ENCODE data around the gene HOXD1. TPM values are rescaled to one million over a fixed set of nuclear protein-coding genes. Genes with fewer than 3 reads are reported as not detected.
A peak's percentile ranks its signal among the peaks of the same experiment; 100 is the strongest.

Gene HOXD1
- total RNA-seq, 1 donor from 2014 or later, result 9.8 TPM

- TF ChIP-seq, protein P1, sequence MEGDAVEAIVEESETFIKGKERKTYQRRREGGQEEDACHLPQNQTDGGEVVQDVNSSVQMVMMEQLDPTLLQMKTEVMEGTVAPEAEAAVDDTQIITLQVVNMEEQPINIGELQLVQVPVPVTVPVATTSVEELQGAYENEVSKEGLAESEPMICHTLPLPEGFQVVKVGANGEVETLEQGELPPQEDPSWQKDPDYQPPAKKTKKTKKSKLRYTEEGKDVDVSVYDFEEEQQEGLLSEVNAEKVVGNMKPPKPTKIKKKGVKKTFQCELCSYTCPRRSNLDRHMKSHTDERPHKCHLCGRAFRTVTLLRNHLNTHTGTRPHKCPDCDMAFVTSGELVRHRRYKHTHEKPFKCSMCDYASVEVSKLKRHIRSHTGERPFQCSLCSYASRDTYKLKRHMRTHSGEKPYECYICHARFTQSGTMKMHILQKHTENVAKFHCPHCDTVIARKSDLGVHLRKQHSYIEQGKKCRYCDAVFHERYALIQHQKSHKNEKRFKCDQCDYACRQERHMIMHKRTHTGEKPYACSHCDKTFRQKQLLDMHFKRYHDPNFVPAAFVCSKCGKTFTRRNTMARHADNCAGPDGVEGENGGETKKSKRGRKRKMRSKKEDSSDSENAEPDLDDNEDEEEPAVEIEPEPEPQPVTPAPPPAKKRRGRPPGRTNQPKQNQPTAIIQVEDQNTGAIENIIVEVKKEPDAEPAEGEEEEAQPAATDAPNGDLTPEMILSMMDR (IDR thresholded peaks at IDR 0.05), result no peak
- H3K27me3 ChIP-seq, result no peaks in the 10 kb centered on the region
- peaks cover 6 to 18% of the 10 kb centered on the region in 2 donors for H3K36me3 ChIP-seq
- peak in 1 of 2 donors; percentile 45 for DNase-seq (ENCODE audit: low spot score in 2 of 2)
- H3K4me3 ChIP-seq, result peak within 1 kb of the TSS in 1 of 2 donors; percentile 13
- H3K27ac ChIP-seq, result no peak within 1 kb of the TSS
- intact Hi-C loops (cut with DNase I), result no loop called here
- H3K4me1 ChIP-seq, result no peaks in the 10 kb centered on the region
- no peaks in the 10 kb centered on the region for H3K9me3 ChIP-seq
These were observed 36.8 kb upstream of the HOXD1 start, which contains the start of gene HOXD4 for GRCh38 chr2:176151442-176152287. HOXD4 (plus strand) TSS chr2:176151550; CDS start chr2:176151634, 84 bp downstream.

- peaks cover 7% of the 10 kb centered on the region for H3K27me3 ChIP-seq
- no peaks in the 10 kb centered on the region for H3K9me3 ChIP-seq
- TF ChIP-seq, protein P1 (IDR thresholded peaks at IDR 0.05), result no peak
- peak in 1 of 2 donors; percentile 37 for DNase-seq (ENCODE audit: low spot score in 2 of 2)
- H3K4me1 ChIP-seq, result no peaks in the 10 kb centered on the region
- intact Hi-C loops (cut with DNase I), result no loop called here
- peak overlapping the region in 1 of 2 donors; percentile 3 for H3K4me3 ChIP-seq
- peaks cover 6 to 18% of the 10 kb centered on the region in 2 donors for H3K36me3 ChIP-seq
- H3K27ac ChIP-seq, result no peak overlapping the region
These were observed 35.9 kb upstream of the HOXD1 start for GRCh38 chr2:176152350-176153181.

DNA sequence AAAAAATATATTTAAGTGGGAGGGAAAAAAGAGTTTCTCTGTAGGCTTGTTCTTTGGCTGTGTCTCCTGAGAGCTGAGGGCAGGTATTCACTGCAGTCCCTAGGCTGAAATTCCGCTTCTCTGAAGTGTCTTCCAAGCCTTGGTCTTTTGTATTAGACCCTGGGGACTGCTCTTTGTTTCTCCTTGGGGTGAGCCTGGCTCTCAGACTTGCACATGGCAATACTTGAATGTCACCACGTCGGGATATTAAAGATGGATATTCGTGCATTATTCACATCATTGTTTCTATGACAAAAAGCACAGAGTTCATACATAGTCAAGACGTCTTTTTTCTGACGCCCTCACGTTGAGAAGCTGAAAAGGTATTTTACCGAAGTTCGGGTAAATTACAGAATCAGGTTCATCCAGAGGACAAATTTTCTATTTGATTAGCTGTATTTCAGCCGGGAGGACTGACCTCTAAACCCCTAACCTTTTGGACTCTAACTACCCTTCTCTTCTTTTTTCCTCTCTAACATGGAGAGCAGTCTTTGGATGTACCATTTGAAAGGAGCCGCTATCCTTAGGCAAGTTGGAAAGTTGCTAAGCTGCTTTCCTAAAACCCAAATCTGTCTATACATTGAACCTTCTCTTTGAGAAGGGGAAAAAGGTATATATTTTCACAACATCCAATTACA, 33.8 kb upstream of the HOXD1 start:
- Histone ChIP-seq H3K4me1 (peaks cover 0 to 3% of the 10 kb centered on the region in 2 donors), H3K9me3 (no peaks in the 10 kb centered on the region), H3K27me3 (peaks cover 12% of the 10 kb centered on the region), H3K4me3 (no peak overlapping the region), H3K27ac (no peak overlapping the region), H3K36me3 (peaks cover 6 to 18% of the 10 kb centered on the region in 2 donors)
- TF ChIP-seq, protein P1 (IDR thresholded peaks at IDR 0.05), result no peak
- intact Hi-C loops (cut with DNase I), result no loop called here
- DNase-seq (ENCODE audit: low spot score in 2 of 2), result peak in 1 of 2 donors; percentile 15

DNA sequence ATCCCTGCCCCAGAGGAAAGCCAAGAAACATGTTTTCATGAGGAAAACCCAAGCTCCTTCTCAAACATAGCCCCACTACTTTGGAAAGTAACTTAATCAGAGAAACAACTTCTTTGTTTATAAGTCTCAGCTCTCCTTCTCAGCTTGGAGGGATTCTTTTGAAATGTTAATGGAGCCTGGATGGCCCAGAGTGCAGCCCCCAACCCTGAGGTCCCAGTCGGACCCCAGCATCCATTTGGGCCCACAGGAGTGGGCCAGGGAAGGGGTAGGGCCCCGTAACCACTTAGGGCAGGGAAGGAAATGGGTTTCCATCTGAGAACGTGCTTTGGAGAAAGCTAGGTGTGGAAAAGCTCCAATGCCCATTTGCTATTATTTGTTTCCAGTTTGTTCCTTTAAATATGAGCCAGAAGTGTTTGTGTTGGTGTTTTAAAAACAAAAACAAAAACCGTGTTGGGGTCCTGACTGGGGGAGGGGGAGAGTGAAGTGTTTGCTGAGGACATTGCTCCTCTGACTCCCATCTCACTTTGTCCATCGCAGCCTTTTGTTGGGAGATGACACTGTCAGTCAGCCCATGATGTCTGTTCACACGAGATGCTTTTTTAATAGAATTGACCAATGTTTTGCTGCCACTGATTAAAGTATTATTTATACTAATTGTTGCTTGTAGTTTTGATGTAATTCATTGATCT, 33.0 kb upstream of the HOXD1 start:
- Histone ChIP-seq H3K4me1 (peaks cover 0 to 8% of the 10 kb centered on the region in 2 donors), H3K4me3 (no peak overlapping the region), H3K27me3 (peaks cover 19% of the 10 kb centered on the region), H3K27ac (no peak overlapping the region), H3K36me3 (peaks cover 6 to 18% of the 10 kb centered on the region in 2 donors), H3K9me3 (no peaks in the 10 kb centered on the region)
- intact Hi-C loops (cut with DNase I), result no loop called here
- peak in 1 of 2 donors; percentile 25 for DNase-seq (ENCODE audit: low spot score in 2 of 2)
- TF ChIP-seq, protein P1 (IDR thresholded peaks at IDR 0.05), result no peak
